Keratinocyte (primary cell): ENCODE results near the gene NAB1. TPM values are rescaled to one million over a fixed set of nuclear protein-coding genes. Genes with fewer than 3 reads are reported as not detected.

ENCODE experiments used
- DNase-seq: peaks from one replicate; pipeline ENCODE4 v3.0.0-alpha.2; 2011; ENCODE audit warnings: low read depth, missing footprints, low spot score
- FAIRE-seq: peaks from 2 replicates; lab custom pipeline; 2011; peaks lifted over from hg19 to GRCh38; lab: Jason Lieb, UNC
- H2AFZ ChIP-seq: 2 replicates; pipeline ENCODE4 v1.6.0; 2012; ENCODE audit warnings: low read length, control low read depth, inconsistent platforms; ENCODE audit not compliant: control insufficient read depth
- H3K27ac ChIP-seq: 2 replicates; pipeline ENCODE4 v1.5.1; 2011; ENCODE audit warnings: low read length; ENCODE audit not compliant: control insufficient read depth, insufficient read depth
- H3K27me3 ChIP-seq: 3 replicates; pipeline ENCODE4 v1.6.0; 2011; ENCODE audit warnings: low read length; ENCODE audit not compliant: control insufficient read depth, insufficient read depth; ENCODE audit errors: extremely low read depth
- H3K36me3 ChIP-seq, 2 experiments: 2 replicates in 1 of 2; 3 replicates in 1 of 2; pipeline ENCODE4 v1.5.1; 2011; ENCODE audit warnings: low read length in 2 of 2, mild to moderate bottlenecking in 1 of 2; ENCODE audit not compliant: control insufficient read depth in 2 of 2, insufficient read depth in 2 of 2; ENCODE audit errors: extremely low read depth in 1 of 2
- H3K4me1 ChIP-seq: 3 replicates; pipeline ENCODE4 v1.5.1; 2011; ENCODE audit warnings: low read length; ENCODE audit not compliant: control insufficient read depth, insufficient read depth; ENCODE audit errors: extremely low read depth
- H3K4me2 ChIP-seq: 3 replicates; pipeline ENCODE4 v1.6.0; 2011; ENCODE audit warnings: low read depth, low read length; ENCODE audit not compliant: control insufficient read depth, insufficient read depth; ENCODE audit errors: extremely low read depth
- H3K4me3 ChIP-seq, 3 experiments: fragments of 200-600 bp in 1 of 3; sonication (generic) in 1 of 3; 2 replicates in 2 of 3; 3 replicates in 1 of 3; pipeline ENCODE4 v1.5.1; 2011 to 2016; ENCODE audit warnings: low read length in 3 of 3, mild to moderate bottlenecking in 3 of 3, control low read depth in 2 of 3, inconsistent platforms in 1 of 3, low read depth in 1 of 3, mixed read lengths in 1 of 3, mixed run types in 1 of 3, moderate library complexity in 1 of 3; ENCODE audit not compliant: control insufficient read depth in 2 of 3, insufficient read depth in 2 of 3; ENCODE audit errors: extremely low read depth in 1 of 3
- H3K79me2 ChIP-seq: 2 replicates; pipeline ENCODE4 v1.6.0; 2012; ENCODE audit warnings: low read length; ENCODE audit not compliant: control insufficient read depth, insufficient read depth
- H3K9ac ChIP-seq: 3 replicates; pipeline ENCODE4 v1.6.0; 2011; ENCODE audit warnings: low read length; ENCODE audit not compliant: control insufficient read depth, insufficient read depth; ENCODE audit errors: extremely low read depth
- H3K9me1 ChIP-seq: 3 replicates; pipeline ENCODE4 v1.6.0; 2011; ENCODE audit warnings: low read length; ENCODE audit not compliant: control insufficient read depth, insufficient read depth; ENCODE audit errors: extremely low read depth
- H3K9me3 ChIP-seq: 2 replicates; pipeline ENCODE4 v1.5.1; 2012; ENCODE audit warnings: low read depth, low read length; ENCODE audit not compliant: control insufficient read depth
- H4K20me1 ChIP-seq: 3 replicates; pipeline ENCODE4 v1.6.0; 2011; ENCODE audit warnings: low read length; ENCODE audit not compliant: control insufficient read depth, insufficient read depth; ENCODE audit errors: extremely low read depth
- EZH2 ChIP-seq: IDR thresholded peaks from one replicate; pipeline ENCODE4 v1.6.1; 2012; ENCODE audit warnings: inconsistent platforms, mild to moderate bottlenecking, low read length, moderate library complexity
- dilution Hi-C: fragments of 300-500 bp; cut with MboI; formaldehyde crosslinking; loops from one replicate; pipeline ENCODE4 v1.7.0; 2020; ENCODE audit warnings: low sequenced_read_pairs; ENCODE audit not compliant: extremely low pct_ligation_motif_present
- polyA plus RNA-seq, 5 experiments: library from polyadenylated mRNA; depleted of rRNA in 3 of 5; stranded (reverse) in 3 of 5; stranded (forward) in 1 of 5; unstranded in 1 of 5; fragments of >200 nt; gene quantifications; 1 replicate in 1 of 5; 2 replicates in 3 of 5; 3 replicates in 1 of 5; pipeline versions ENCODE4 v1.2.1 to v1.2.3, GENCODE V29; 2011 to 2012; ENCODE audit warnings: missing spikeins in 2 of 5, low read depth in 1 of 5, low replicate concordance in 1 of 5
- TF ChIP-seq, protein P1 (sequence below), 3 experiments: IDR thresholded peaks in 1 of 3; conservative IDR thresholded peaks in 1 of 3; optimal IDR thresholded peaks in 1 of 3; 2 replicates in 2 of 3; 3 replicates in 1 of 3; pipeline versions ENCODE3 to v1.5.1; 2011; ENCODE audit warnings: low read length in 3 of 3, mild to moderate bottlenecking in 3 of 3, moderate library complexity in 2 of 3, control low read depth in 1 of 3, inconsistent platforms in 1 of 3; ENCODE audit not compliant: insufficient read depth in 2 of 3; ENCODE audit errors: extremely low read depth in 1 of 3

Gene NAB1
- polyA plus RNA-seq, 1 donor (not counting 4 experiments of a cell fraction or from before 2014, with no cell fraction given): 24.3 TPM

- TF ChIP-seq EZH2: no peak
- TF ChIP-seq, protein P1, sequence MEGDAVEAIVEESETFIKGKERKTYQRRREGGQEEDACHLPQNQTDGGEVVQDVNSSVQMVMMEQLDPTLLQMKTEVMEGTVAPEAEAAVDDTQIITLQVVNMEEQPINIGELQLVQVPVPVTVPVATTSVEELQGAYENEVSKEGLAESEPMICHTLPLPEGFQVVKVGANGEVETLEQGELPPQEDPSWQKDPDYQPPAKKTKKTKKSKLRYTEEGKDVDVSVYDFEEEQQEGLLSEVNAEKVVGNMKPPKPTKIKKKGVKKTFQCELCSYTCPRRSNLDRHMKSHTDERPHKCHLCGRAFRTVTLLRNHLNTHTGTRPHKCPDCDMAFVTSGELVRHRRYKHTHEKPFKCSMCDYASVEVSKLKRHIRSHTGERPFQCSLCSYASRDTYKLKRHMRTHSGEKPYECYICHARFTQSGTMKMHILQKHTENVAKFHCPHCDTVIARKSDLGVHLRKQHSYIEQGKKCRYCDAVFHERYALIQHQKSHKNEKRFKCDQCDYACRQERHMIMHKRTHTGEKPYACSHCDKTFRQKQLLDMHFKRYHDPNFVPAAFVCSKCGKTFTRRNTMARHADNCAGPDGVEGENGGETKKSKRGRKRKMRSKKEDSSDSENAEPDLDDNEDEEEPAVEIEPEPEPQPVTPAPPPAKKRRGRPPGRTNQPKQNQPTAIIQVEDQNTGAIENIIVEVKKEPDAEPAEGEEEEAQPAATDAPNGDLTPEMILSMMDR (optimal IDR thresholded peaks at IDR 0.05 in 1 of 3, IDR thresholded peaks at IDR 0.05 in 1 of 3, conservative IDR thresholded peaks at IDR 0.05 in 1 of 3; ENCODE audit: extremely low read depth in 1 of 3, insufficient read depth in 2 of 3, low read length in 3 of 3): no peak
- Histone ChIP-seq H3K27me3 (no peaks in the 10 kb centered on the region), H3K4me1 (peaks cover 12% of the 10 kb centered on the region), H3K4me3 (no peak overlapping the region), H3K27ac (no peak overlapping the region), H3K4me2 (no peak overlapping the region), H3K9ac (no peak overlapping the region), H2AFZ (no peak overlapping the region), H3K9me1 (no peaks in the 10 kb centered on the region), H3K36me3 (peaks cover 1 to 5% of the 10 kb centered on the region in 2 experiments), H3K79me2 (no peaks in the 10 kb centered on the region), H4K20me1 (no peaks in the 10 kb centered on the region), H3K9me3 (no peaks in the 10 kb centered on the region)
- FAIRE-seq (no peak), DNase-seq (no peak)
- dilution Hi-C loops: no loop called here
Observed at GRCh38 chr2:190683802-190684201, 34.9 kb downstream of the NAB1 start.

- H2AFZ ChIP-seq: no peak overlapping the region
- no peaks in the 10 kb centered on the region for H3K9me3 ChIP-seq
- H3K9me1 ChIP-seq: no peaks in the 10 kb centered on the region
- no peak overlapping the region for H3K27ac ChIP-seq
- no peaks in the 10 kb centered on the region for H3K27me3 ChIP-seq
- FAIRE-seq (no peak), DNase-seq (no peak)
- dilution Hi-C loops: no loop called here
- H3K4me3 ChIP-seq: no peak overlapping the region
- peaks cover 1 to 5% of the 10 kb centered on the region in 2 experiments for H3K36me3 ChIP-seq
- TF ChIP-seq, protein P1 (optimal IDR thresholded peaks at IDR 0.05 in 1 of 3, IDR thresholded peaks at IDR 0.05 in 1 of 3, conservative IDR thresholded peaks at IDR 0.05 in 1 of 3; ENCODE audit: extremely low read depth in 1 of 3, insufficient read depth in 2 of 3, low read length in 3 of 3): no peak
- no peak for TF ChIP-seq EZH2
- no peak overlapping the region for H3K4me2 ChIP-seq
- H3K4me1 ChIP-seq: peaks cover 9% of the 10 kb centered on the region
- H3K9ac ChIP-seq: no peak overlapping the region
- H3K79me2 ChIP-seq: no peaks in the 10 kb centered on the region
- H4K20me1 ChIP-seq: no peaks in the 10 kb centered on the region
Observed at GRCh38 chr2:190684931-190685330, 36.0 kb downstream of the NAB1 start.
